NOMO-1 treated with DMSO at 0.1 percent for 48 hours (cell line): ENCODE data around the gene PCNT.
A peak's percentile ranks its signal among the peaks of the same experiment; 100 is the strongest.

Source experiments
- DNase-seq: peaks from one replicate; lab custom pipeline; 2025; ENCODE audit not compliant: unreplicated experiment; lab: John Stamatoyannopoulos, UW

Gene PCNT

GRCh38 chr21:46323710-46324389, at the start of gene PCNT, which contains the start of gene C21orf58:
Gene PCNT (plus strand): TSS chr21:46324156. CDS start chr21:46324229, 73 bp downstream.
Gene C21orf58 (minus strand): TSS chr21:46323870. CDS start chr21:46322738, 1,132 bp downstream.
- DNase-seq = peak; percentile 97

DNA sequence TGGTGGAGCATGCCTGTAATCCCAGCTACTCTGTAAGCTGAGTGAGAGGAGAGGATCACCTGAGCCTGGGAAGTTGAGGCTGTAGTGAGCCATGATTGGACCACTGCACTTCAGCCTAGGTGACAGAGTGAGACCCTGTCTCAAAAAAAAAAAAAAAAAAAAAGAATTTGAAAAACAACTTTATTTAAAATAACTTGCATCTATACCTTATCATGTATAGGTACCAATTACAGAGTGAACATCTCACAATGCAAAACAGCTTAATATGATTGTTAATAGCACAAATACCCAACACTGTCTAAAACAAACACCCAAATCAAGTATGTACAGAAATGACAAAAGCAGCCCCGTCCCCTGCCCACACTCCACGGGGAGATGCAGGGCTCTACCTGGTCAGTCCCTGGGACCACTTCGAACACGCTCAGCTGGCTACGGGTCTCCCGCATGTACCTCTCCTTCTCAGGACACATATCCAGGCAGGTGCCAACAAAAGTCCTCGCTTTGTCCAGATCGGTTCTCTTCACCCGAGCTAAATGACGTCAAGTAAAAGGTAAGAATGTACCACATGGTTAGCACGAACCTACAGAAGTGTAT, 49.1 kb upstream of the PCNT start:
- no peak for DNase-seq

DNA sequence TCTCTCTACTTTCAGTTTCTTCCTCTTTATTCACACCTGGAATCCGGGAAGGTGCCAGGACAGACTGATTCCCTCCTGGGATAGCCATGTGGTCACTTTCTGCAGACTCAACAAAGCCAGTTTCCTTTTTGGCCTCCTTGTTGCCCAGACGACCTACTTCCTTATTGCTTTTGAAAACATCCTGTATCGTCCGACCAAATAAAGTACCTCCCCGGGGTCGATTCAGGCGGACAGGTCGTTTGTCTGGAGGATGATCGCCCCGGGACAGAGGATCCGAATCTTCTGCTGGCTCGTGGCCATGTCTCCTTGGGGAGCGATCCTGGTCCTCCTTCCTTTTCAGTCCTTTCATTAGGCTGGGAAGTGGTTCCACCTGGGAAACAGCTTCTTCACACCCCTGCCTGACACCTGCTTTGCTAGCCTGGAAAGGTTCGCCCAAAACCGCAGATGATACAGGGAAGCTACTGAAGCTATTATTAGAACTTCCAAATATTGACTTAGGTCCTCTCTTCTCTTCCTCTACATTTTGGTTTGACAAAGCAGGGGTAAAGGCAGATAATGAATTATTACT, 39.8 kb upstream of the PCNT start:
- DNase-seq = peak; percentile 23

DNA sequence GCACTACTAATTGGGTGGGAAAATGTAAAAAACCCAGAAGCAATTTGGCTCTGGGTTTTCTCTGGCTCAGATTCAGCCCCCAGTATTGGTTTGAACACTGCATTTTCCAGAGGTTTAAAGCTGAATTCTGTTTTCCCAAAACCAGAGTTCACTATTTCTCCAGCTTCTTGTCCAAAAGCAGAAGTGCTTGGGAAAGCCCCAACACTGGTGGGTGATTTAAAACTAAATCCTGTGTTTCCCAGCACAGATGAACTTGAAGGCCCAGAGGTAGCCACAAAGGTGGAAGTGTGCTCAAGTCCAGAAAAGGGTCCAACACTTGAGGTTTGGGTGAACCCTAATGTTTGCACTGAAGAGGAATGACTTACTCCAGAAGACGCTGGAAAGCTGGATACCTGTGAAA, 39.2 kb upstream of the PCNT start:
- DNase-seq = no peak

DNA sequence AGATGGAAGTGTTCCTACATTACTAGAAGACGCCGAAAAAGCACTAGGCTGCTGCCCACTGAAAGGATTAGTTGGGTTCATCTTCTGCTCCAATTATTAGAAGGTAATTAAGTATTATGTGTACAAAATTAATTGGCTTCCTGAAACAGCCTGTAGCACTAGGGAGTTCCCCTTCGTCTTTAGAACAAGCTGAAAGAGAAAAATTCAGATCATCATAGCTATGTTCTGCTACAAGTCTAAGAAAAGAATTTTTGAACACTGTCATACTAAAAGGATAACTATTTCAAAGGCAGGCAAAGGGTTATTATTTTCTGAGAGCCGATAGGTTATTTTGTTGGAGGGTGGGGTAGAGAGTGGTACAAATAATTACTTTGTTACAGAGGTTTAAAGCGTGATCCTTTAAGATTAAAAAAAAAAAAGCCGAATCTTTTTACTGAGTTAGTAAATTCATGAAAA, 38.7 kb upstream of the PCNT start, which contains the start of gene MCM3AP:
MCM3AP (minus strand) TSS at position 406 of the 456 bp plus-strand sequence; CDS start at position 81, 325 bp downstream.
- DNase-seq = peak; percentile 11

GRCh38 chr21:46285761-46286647, 38.0 kb upstream of the PCNT start, which contains the start of gene YBEY:
Gene YBEY (plus strand): TSS chr21:46286342. CDS start chr21:46286914, 572 bp downstream.
- DNase-seq = peak; percentile 76

- DNase-seq = peak; percentile 74
Observed at GRCh38 chr21:46286648-46287002, 37.3 kb upstream of the PCNT start.

DNA sequence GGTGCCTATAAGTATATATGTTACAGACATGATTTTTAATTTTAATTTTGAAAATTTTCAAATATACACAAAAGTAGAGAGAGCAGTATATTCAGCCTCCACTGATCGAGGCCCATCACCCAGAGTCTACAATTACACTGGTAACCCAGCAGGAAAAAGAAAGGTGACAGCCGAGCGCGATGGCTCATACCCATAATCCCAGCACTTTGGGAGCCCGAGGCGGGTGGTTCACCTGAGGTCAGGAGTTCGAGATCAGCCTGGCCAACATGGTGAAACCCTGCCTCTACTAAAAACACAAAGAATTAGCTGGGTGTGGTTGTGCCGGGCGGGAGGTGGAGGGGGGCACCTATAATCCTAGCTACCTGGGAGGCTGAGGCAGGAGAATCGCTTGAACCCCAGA, 36.4 kb upstream of the PCNT start:
- DNase-seq = no peak

GRCh38 chr21:46289655-46290179, 34.2 kb upstream of the PCNT start:
- no peak for DNase-seq

GRCh38 chr21:46291561-46291960, 32.4 kb upstream of the PCNT start:
- no peak for DNase-seq

- DNase-seq = no peak
Observed at GRCh38 chr21:46294647-46295176, 29.2 kb upstream of the PCNT start.

DNA sequence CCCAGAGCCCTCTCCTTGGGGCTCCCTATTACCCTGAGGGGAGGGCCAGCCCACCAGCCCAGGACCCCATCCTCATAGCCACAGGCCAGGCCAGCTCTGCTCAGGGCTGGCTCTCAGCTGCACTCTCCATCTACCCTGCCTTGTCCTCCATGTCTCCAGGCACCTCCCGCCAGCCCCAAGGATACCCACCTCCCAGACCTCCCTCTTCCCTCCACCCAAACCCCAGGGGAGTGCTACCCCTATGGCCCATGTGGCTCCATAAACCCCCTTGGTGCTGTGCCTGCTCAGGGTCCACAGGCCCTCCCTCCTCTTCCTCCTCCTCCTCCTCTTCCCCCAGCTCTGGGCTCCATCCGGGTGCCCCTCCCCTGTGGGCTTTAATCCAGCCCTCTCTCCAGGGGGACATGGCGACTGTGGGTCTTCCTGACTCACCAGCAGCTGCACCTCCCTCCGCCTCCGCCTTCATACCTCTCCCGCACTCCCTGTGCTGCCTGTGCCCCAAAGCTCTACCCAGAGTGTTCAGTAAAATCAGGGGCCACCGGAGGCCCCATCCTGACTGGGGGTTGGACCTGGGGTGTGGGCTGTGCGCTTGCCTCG, 28.7 kb upstream of the PCNT start:
- DNase-seq = no peak

- DNase-seq = peak; percentile 62
Observed at GRCh38 chr21:46295996-46296752, 27.8 kb upstream of the PCNT start.

- DNase-seq = no peak
Observed at GRCh38 chr21:46297338-46298271, 26.4 kb upstream of the PCNT start.

GRCh38 chr21:46299167-46299566, 24.8 kb upstream of the PCNT start:
- DNase-seq = no peak

DNA sequence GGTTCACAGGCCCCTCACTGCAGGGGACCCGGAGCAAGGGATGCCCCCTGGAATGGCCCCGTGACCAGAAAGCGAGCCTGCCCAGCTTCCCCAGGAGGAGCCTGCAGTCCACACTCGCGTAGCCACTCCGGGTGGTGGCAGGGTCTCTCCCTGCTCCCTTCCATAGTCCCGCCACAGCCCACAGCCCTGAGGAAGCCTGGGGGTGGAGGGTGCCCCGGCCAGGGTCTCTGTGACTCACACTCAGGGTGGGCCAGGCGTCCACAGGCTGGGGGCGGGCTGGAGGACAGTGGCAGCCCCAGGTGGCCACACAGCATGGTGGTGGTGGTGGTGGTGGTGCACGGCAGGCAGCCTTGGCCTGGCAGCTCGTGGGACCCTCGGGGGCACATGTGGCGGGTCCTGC, 22.2 kb upstream of the PCNT start:
- DNase-seq = no peak

DNA sequence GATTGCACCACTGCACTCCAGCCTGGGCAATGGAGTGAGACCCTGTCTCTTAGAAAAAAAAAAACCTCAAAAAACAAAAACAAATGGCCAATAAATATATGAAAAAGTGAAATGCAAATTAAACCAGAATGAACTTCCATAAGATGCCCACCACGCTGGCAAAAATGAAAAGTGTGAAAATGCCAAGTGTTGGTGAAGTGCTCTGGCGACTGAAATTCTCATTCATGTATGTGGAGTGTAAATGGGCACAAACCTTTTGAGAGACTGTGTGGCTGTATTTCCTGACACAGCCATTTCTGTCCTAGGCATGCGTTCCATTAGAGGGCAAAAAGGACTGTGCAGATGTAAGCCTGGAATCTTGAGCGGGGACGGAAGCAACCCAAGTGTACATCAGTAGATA, 19.5 kb upstream of the PCNT start:
- DNase-seq = no peak

GRCh38 chr21:46304955-46305354, 19.0 kb upstream of the PCNT start:
- no peak for DNase-seq
